CD4-positive, alpha-beta T cell treated with Interleukin-12 subunit alpha and Interleukin-12 subunit beta, for 1 hour (primary cell): ENCODE measurements around the gene BCS1L.

Experiments used
- DNase-seq: peaks from one replicate; pipeline ENCODE4 v3.0.0-alpha.2; 2020

The BCS1L gene

DNA sequence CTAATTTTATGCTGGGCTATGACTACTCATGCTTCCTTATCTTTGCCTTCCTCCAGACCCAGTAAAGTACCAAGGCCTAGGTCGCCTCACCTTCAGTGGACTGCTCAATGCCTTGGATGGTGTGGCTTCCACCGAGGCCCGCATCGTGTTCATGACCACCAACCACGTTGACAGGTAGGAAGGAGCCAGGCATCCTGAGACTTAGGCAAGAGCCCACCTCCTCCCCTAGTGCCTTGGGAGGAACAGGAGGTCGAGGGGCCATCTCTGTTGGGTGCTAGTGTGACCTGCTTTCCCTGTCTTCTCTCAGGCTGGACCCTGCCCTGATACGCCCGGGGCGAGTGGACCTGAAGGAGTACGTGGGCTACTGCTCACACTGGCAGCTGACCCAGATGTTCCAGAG lies 3.3 kb downstream of the BCS1L start:
- no peak for DNase-seq

DNA sequence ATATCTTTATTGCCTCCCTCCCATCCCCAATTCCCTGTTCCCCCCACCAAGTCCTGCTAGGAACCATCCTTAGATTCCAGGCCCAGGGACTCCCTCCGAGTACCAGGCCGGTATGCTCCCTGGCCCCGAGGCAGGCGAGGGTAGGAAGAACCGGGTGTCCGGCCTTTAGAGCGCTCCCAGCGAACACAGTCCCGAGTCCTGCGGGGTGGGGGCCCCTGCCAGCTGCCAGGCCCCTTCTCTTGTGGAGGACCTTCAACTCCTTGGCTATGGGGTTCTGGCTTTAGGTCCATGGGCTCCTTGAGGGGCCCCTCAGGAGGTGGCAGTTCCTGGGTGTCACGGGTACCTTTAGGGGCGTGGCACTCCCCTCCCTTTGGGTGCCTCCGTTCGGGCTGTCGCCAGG lies 4.4 kb downstream of the BCS1L start:
- no peak for DNase-seq

DNA sequence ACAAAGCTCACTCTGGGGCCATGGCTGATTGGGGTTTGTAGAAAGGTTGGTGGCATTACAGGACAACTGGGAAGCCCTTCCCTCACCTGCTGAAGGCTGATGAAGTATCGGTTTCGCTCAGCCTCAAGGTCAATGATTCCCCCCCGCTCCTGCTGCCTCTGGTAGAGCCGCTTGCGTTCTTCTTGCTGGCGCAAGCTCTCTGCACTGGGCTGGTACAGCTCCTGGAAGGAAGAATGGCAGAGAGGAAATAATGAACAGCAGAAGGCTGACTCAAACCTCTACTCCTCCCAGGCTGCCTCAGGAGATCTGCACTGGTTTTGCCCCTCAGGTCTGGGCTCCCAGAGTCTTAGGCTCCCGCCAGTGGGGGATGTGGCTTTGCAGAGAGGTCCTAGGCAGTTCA lies 5.2 kb downstream of the BCS1L start:
- no peak for DNase-seq

DNA sequence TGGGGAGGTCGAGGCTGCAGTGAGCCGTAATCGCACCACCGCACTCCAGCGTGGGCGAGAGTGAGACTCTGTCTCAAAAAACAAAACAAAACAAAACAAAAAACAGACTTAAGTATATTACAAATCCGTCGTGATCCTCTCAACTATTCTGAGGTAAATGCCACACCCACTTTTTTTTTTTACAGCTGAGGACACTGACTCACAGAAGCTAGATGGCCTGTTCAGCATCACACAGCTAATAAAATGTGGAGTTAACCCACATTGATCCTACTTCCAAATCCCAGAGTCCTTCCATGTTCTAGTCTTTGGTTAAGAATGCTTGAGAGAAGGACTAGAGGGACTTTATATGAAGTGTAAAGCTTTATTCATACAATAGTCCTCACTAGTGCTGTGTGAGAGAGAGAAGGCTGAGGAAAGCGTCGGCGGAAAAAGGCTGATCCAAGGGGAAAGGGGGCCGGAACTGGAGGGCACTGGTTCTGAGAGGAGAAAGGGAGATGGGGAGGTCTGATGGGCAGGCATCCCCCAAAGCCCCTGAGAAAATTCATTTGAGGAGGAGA lies 11.7 kb downstream of the BCS1L start:
- DNase-seq, result no peak

DNA sequence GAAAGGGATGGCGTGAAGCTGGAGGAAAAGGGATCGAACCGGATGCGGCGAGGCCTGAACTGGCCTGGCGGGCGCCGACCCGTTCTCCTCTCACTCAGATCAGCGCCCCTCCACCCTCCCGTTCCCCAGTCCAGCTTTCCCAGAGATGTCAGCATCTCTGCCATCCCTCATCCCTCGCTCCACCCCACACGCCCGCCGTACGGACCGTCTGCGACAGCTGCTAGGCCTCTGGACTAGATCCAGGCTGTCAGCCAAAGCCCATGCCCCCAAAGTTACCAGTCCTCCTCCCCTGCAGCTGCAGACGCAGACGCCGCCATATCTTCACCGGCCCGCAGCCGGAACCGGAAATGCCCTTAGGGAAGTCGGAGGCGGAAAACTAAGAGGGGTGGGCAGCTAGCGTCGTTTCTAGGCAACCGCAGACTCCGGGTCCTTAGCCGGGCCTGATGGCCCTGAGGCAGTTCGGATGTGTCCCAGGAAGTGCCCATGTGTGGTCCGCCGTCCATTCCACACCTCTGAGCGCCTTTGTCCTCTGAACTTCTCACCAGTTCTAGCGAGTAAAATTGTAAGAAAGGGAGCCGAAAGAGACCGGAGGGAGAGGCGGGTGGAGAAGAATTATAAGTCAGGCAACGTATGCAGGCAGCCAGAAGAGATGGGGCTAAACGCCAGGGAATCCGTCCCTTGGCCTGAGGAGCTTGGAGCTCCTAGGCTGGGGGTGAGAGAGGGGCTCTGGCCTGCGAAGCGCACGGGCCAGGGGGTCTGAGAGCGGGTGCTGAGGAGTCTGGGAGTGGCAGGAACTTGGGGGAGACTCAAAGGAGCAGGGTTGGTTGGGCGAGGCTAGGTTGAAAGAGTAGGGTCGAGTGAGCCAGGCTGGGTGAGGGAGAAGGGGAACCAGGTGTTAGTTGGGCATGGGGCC lies 12.4 kb downstream of the BCS1L start, which contains the start of the genes RNF25 and STK36:
Gene RNF25 (minus strand): TSS at position 349 of the 913 bp plus-strand sequence. CDS start 32 bp downstream, at position 317.
Gene STK36 (plus strand): TSS at position 433 of the 913 bp plus-strand sequence. CDS start 744 bp downstream, outside the sequence.
- peak; percentile 84 for DNase-seq

DNA sequence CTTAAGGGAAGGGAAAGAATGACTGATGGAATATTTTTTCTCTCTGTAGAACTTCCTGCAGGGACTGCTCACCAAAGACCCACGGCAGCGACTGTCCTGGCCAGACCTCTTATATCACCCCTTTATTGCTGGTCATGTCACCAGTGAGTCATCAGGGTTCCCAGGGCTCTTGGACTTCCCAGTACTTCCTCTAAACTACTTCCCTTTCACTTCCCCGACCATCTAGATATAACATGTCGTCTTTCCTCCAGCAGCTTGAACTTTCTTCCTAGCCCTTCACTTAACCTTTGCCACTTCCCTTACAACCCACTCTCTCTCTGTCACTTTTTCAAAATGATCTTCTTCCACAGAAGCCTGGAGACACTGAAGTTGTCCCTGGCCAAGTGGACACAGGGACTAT lies 19.6 kb downstream of the BCS1L start:
- no peak for DNase-seq

DNA sequence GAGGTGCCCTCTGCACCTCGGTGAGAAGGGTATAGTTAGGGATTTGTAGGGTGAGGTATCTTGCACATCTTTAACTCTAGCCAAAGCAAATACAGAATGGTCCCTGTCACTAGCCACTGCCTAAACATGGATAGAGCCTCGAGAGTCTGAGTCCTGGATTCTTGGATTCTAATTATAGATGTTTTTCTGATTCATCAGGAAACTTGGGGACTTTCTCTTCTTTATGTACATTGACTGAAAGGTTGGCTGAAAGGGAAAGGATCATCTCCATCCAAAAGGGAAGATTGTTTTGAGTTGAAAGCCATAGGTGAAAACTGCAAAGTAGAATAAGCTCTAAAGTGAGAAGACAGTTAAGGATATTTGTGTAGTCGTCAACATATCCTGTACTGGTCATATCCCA lies 20.6 kb downstream of the BCS1L start:
- DNase-seq, result no peak

DNA sequence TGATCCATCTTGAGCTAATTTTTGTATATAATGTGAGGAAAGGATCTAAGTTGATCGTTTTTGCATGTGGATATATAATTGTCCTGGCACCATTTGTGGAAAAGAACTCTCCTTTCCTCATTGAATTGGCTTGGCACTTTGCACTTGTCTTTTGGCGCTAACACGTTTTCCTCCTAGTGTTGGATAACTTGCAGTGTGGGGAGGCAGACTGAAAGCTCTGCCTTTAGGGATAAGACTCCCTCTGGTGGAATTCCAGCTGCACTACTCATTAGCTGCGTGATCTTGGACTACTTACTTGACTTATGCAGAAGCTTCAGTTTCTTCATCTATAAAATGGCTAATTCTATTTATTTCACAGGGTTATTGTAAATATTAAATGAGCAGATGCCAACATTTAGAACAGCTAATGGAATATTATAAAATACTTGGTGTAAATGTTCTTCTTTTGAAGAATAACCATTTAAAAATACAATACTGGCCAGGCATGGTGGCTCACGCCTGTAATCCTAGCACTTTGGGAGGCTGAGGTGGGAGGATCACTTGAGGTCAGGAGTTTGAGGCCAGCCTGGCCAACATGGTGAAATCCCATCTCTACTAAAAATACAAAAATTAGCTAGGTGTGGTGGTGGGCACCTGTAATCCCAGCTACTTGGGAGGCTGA lies 28.0 kb downstream of the BCS1L start:
- DNase-seq, result peak; percentile 47

DNA sequence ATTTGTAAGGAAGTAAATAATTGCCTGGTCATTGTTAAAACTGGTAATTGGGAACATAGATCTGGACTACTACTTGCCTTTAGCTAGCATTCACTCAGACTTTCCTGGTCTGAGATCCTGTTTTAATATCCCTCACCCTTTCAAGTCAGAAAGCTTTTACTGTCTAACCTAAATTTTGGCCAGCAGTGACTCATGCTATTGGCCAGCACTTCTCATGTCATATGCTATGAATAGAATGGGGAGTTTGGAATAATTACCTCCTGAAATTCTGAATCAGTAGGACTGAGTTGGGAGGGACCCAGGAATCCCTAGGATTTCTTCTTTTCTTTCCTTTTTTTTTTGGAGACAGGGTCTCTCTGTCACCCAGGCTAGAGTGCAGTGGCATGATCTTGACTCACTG lies 31.8 kb downstream of the BCS1L start:
- DNase-seq, result no peak

DNA sequence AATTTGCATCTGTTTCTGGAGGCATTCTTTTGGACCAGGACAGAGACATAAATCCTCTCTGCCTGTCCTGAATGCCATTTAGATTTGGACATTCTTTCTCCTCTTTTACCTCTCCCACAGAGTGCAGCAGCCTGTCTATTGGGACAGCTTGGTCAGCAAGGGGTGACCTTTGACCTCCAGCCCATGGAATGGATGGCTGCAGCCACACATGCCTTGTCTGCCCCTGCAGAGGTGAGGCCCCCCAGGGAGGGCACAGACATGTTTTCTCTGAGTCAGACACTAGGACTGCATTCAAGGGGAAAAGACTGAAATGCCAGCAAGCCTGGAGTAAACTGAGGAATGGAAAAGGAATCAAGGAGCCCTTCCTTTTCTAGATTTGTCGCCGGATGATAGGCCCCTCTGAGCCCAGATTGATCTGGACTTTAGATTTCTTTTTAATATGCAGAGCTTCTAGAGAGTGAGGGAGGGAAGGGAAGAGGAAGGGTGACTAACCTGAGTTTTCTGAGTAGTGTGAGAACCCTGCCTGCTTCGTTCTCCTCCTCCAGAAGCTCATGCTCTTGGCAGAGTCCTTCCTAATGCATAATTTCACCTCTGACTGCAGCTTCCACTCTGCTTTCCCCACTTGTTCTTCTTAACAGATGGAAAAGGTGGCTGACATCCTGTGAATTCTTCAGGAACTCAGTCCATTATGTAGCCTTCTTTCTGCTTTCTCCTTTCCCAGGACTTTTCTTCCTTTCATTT lies 35.1 kb downstream of the BCS1L start:
- DNase-seq, result no peak

DNA sequence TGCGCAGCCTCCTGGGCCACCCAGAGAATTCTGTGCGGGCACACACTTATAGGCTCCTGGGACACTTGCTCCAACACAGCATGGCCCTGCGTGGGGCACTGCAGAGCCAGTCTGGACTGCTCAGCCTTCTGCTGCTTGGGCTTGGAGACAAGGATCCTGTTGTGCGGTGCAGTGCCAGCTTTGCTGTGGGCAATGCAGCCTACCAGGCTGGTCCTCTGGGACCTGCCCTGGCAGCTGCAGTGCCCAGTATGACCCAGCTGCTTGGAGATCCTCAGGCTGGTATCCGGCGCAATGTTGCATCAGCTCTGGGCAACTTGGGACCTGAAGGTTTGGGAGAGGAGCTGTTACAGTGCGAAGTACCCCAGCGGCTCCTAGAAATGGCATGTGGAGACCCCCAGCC lies 39.4 kb downstream of the BCS1L start:
- DNase-seq, result no peak

DNA sequence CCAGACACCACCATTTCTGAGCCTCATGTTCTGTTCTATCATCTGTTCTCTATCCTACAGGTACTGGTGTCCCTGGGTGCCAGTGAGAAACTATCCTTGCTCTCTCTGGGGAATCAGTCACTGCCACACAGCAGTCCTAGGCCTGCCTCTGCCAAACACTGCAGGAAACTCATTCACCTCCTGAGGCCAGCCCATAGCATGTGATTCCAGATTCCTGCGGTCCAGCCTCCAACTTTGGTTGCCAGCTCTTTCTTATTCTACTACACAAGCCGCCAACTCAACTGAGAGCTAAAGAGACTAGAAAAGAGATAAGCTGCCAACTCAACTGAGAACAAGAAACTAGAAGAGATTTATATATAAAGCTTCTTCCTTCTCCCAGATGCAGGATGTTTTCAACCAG lies 42.3 kb downstream of the BCS1L start:
- DNase-seq, result no peak

DNA sequence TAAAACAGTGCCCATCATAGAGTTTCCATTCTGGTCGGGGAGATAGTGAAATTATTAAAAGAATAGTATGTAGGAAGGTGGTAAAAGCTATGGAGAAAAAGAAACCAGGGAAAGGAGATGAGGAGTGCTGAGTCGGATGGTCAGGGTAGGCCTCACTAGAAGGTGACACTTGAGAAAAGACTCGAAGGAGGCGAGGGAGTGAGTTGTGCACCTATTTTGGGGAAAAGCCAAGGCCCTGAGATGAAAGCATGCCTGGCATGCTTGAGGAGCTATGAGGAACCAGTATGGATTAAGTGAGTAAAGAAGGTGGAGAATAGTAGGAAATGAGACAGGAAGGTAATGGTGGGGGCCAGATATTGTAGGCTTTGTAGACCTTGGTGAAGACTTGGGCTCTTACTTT lies 43.9 kb downstream of the BCS1L start:
- DNase-seq, result no peak

DNA sequence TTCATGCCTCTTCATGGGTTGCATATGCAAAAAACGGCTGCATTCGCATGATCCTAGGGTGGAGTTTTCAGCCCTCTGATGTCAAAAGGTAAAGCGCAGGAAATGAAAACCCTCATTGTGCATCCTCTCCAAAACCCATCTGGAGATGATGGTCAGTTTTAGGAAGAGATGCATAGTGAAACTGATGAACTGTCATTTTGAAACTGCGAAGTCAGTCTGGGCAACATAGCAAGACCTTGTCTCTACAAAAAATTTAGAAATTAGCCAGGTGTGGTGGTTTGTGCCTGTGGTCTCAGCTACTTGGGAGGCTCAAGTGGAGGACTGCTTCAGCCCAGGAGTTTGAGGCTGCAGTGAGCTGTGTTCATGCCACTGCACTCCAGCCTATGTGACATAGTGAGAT lies 48.6 kb downstream of the BCS1L start:
- DNase-seq, result no peak

DNA sequence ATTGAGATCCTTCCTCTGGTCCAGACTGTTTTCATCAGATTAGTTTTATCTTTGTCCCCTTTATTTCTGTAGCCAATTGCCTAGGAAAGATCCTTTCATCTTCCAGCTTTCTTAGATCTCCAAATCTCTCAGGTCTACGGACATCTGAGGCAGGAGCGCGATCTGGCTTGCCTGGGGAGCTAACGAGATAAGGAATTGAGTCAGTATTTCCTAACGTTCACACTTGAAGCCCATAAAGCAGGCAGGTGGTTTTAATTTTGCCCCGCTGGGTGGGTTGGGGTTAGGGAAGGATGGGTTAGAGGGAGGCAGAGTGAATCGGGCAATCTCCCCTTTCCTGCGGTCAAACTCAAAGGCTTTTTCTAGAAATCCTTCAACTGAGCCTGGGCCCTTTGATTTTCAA lies 50.4 kb downstream of the BCS1L start:
- no peak for DNase-seq

DNA sequence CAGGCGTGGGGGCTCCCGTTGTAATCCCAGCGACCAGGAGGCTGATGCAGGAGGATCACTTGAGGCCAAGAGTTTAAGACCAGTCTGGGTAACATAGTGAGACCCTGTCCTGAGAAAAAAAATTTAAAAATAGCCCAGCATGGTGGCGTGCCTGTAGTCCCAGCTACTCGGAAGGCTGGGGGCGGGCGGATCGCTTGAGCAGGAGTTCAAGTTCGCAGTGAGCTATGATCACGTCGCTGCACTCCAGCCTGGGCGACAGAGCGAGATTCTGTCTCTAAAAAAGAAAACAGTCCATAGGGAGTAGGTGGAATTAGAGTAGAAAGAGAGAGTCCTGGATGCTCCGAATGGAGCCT lies 50.8 kb downstream of the BCS1L start:
- DNase-seq, result no peak

DNA sequence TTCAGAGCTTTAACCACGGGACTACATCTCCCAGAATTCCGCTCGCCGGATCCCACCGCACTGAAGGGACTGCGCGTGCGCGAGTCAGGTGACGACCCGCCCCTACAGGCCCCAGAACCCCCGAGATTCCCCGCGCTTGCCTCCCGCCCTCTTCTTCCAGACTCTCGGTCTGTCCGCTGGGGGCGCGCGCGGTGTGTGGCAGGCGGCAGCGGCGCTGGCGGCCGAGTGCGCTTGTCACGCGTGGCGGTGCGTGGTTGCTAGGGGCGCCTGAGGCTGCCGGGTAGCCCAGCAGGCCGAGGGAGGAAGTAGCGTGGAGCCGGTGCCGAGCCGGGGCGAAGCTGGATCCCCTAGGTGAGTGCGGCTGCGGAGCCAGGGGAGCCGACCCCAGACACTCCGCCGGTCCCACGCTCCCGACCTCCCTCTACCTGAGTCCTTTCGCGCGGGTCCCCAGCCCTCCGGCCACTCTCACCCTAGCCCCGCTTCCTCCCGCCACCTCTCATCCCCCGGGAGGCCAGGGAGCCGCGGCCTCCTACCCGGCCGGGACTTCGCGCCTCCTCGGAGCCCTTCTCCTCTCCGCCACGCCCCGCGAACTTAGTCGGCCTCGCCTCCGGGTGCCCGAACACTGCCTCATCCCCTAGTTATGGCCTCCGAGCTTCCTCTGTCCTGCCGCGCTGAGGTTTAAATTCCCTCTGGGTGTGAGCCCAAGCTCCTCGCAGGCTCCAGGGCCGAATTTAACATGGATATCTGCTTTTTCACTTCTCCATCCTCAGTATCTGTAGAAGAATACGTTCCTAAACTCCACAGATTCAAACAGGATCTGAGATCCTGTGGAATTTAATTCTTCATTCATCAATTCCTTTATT lies 51.4 kb downstream of the BCS1L start, which contains the start of gene TTLL4:
Gene TTLL4 (plus strand): TSS at position 149 of the 863 bp plus-strand sequence. CDS start 26,842 bp downstream, outside the sequence.
- peak; percentile 99 for DNase-seq

DNA sequence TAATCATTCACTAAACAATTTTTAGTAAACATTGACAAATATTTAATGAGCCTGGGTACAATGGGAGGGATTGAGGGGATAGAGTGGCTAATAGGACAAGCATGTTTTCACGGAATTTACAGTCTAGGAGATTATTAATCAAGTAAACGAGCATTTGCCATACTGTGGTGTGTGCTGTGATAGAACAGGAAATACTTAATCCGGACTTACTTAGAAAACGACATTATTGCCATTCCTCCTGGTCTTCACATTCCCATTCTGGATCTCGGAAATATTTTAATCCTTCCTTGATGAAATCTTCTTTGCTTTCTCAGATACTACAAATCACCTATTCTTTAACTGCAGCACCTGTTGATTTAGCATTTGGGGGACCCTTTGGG lies 52.1 kb downstream of the BCS1L start:
- no peak for DNase-seq
